ENCODE data around the gene SAP30L. TPM values are rescaled to one million over a fixed set of nuclear protein-coding genes. Genes with fewer than 3 reads are reported as not detected.

Gene SAP30L
- total RNA-seq, 1 experiment from 2014 or later: 53.0 TPM

- Histone ChIP-seq H3K4me1 (replicated peaks; ENCODE audit: insufficient read depth) (no peaks in the 10 kb centered on the region), H4K20me1 (ENCODE audit: insufficient read depth) (no peaks in the 10 kb centered on the region; the same call in 1 of the 2 replicates), H3K79me2 (ENCODE audit: low read depth) (no peaks in the 10 kb centered on the region), H3K4me2 (no peak overlapping the region), H3K27ac (no peak overlapping the region), H3K9me3 (ENCODE audit: insufficient read depth, low read depth) (no peaks in the 10 kb centered on the region), H3K4me3 (no peak overlapping the region), H2AFZ (no peak overlapping the region), H3F3A (ENCODE audit: insufficient read depth, low read depth) (no peaks in the 10 kb centered on the region), H3K9me2 (ENCODE audit: insufficient read depth) (no peaks in the 10 kb centered on the region), H3K36me3 (ENCODE audit: low read depth) (no peaks in the 10 kb centered on the region), H3K27me3 (ENCODE audit: insufficient read depth, low read depth) (no peaks in the 10 kb centered on the region)
- POLR2A ChIA-PET (ENCODE audit: unreplicated experiment): no interaction called here
- TF ChIP-seq, protein P1, sequence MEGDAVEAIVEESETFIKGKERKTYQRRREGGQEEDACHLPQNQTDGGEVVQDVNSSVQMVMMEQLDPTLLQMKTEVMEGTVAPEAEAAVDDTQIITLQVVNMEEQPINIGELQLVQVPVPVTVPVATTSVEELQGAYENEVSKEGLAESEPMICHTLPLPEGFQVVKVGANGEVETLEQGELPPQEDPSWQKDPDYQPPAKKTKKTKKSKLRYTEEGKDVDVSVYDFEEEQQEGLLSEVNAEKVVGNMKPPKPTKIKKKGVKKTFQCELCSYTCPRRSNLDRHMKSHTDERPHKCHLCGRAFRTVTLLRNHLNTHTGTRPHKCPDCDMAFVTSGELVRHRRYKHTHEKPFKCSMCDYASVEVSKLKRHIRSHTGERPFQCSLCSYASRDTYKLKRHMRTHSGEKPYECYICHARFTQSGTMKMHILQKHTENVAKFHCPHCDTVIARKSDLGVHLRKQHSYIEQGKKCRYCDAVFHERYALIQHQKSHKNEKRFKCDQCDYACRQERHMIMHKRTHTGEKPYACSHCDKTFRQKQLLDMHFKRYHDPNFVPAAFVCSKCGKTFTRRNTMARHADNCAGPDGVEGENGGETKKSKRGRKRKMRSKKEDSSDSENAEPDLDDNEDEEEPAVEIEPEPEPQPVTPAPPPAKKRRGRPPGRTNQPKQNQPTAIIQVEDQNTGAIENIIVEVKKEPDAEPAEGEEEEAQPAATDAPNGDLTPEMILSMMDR (conservative IDR thresholded peaks at IDR 0.05): no peak
- no peak for TF ChIP-seq EZH2 (IDR thresholded peaks at IDR 0.05; ENCODE audit: low read depth)
- no TSS peak for BruUV-seq (replicated peaks)
- intact Hi-C loops (cut with micrococcal nuclease; ENCODE audit: unreplicated experiment): no loop called here
- CTCF ChIA-PET: no interaction called here
- no peak for DNase-seq
Measured at GRCh38 chr5:154506716-154507080, 60.9 kb downstream of the SAP30L start.

DNA sequence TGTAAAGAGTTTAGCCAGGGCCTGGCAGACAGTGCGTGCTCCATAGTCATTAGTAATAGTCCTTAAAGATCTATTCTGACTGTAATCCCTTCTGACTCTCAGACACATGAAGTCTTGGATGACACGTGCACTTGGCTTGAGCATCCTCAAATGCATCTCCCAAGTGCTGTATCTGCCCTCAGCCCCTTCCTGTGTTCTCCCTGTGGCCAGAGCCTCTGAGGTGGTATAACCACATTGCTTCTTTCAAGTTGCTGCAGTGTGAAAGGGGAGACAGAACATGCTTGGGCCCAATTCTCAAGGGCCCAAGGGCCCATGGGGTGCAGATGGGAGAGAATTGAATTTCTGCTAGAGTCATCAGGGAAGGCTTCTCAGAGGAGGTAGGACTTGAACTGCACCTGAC lies 62.3 kb downstream of the SAP30L start:
- Histone ChIP-seq H3K27me3 (ENCODE audit: insufficient read depth, low read depth) (no peaks in the 10 kb centered on the region), H3K9me2 (ENCODE audit: insufficient read depth) (no peaks in the 10 kb centered on the region), H3K4me1 (replicated peaks; ENCODE audit: insufficient read depth) (no peaks in the 10 kb centered on the region), H2AFZ (no peak overlapping the region), H3K9me3 (ENCODE audit: insufficient read depth, low read depth) (no peaks in the 10 kb centered on the region), H3F3A (ENCODE audit: insufficient read depth, low read depth) (no peaks in the 10 kb centered on the region), H4K20me1 (ENCODE audit: insufficient read depth) (no peaks in the 10 kb centered on the region; the same call in 1 of the 2 replicates), H3K36me3 (ENCODE audit: low read depth) (no peaks in the 10 kb centered on the region), H3K79me2 (ENCODE audit: low read depth) (no peaks in the 10 kb centered on the region), H3K4me3 (no peak overlapping the region), H3K27ac (no peak overlapping the region), H3K4me2 (no peak overlapping the region)
- intact Hi-C loops (cut with micrococcal nuclease; ENCODE audit: unreplicated experiment): no loop called here
- POLR2A ChIA-PET (ENCODE audit: unreplicated experiment): no interaction called here
- BruUV-seq (replicated peaks): no TSS peak
- DNase-seq: no peak
- CTCF ChIA-PET: no interaction called here
- TF ChIP-seq EZH2 (IDR thresholded peaks at IDR 0.05; ENCODE audit: low read depth): no peak
- TF ChIP-seq, protein P1 (conservative IDR thresholded peaks at IDR 0.05): no peak

- Histone ChIP-seq H3K27me3 (ENCODE audit: insufficient read depth, low read depth) (no peaks in the 10 kb centered on the region), H3K9me2 (ENCODE audit: insufficient read depth) (no peaks in the 10 kb centered on the region), H3K36me3 (ENCODE audit: low read depth) (no peaks in the 10 kb centered on the region), H3K4me1 (replicated peaks; ENCODE audit: insufficient read depth) (no peaks in the 10 kb centered on the region), H3K79me2 (ENCODE audit: low read depth) (no peaks in the 10 kb centered on the region), H3K4me2 (no peak overlapping the region), H3F3A (ENCODE audit: insufficient read depth, low read depth) (no peaks in the 10 kb centered on the region), H4K20me1 (ENCODE audit: insufficient read depth) (no peaks in the 10 kb centered on the region; the same call in 1 of the 2 replicates), H3K4me3 (no peak overlapping the region), H2AFZ (no peak overlapping the region), H3K9me3 (ENCODE audit: insufficient read depth, low read depth) (no peaks in the 10 kb centered on the region), H3K27ac (no peak overlapping the region)
- POLR2A ChIA-PET (ENCODE audit: unreplicated experiment): no interaction called here
- TF ChIP-seq, protein P1 (conservative IDR thresholded peaks at IDR 0.05): no peak
- no peak for TF ChIP-seq EZH2 (IDR thresholded peaks at IDR 0.05; ENCODE audit: low read depth)
- BruUV-seq (replicated peaks): no TSS peak
- intact Hi-C loops (cut with micrococcal nuclease; ENCODE audit: unreplicated experiment): no loop called here
- CTCF ChIA-PET: no interaction called here
- no peak for DNase-seq
Measured at GRCh38 chr5:154509784-154510555, 64.2 kb downstream of the SAP30L start.

Other genes starting within 250 kb of the SAP30L start
- not detected in 2 replicates for gene HAND1, start 32.2 kb downstream of the SAP30L start, total RNA-seq (2021)

Measured in PC-9 (cell line).